RWPE1 (cell line): ENCODE data around the gene TSPYL1.
"Not testable (repeated sequence)": the region's sequence is repeated elsewhere in the genome, so short reads cannot be mapped to it uniquely, and the experiment has no call there.

Experiments
- CTCF ChIA-PET: fragments of 350-600 bp; sonication (Branson Sonifier 250); formaldehyde crosslinking; extraction: SDS; loops from one replicate; lab custom pipeline; 2021; lab: Yijun Ruan, JAX
- POLR2A ChIA-PET: fragments of 400-600 bp; formaldehyde crosslinking; extraction: SDS; loops from one replicate; lab custom pipeline; 2020; ENCODE audit warnings: antibody characterized with exemption; ENCODE audit not compliant: low non-redundant PET; lab: Yijun Ruan, JAX
- DNase-seq: peaks from one replicate; pipeline ENCODE4 v3.0.0; 2012; ENCODE audit warnings: low spot score
- H3K27ac ChIP-seq: fragments of 450-650 bp; 2 replicates; pipeline ENCODE4 v1.5.1; 2017
- CTCF ChIP-seq: fragments of 450-650 bp; conservative IDR thresholded peaks from 2 replicates; pipeline ENCODE4 v1.5.1; 2017; ENCODE audit warnings: low read depth, mild to moderate bottlenecking

TSPYL1 gene

GRCh38 chr6:116287689-116288282 lies 8.1 kb upstream of the TSPYL1 start:
- CTCF ChIA-PET, result interaction anchor here (0.5 to 1.6 kb wide), 25 partner anchors 8 to 956 kb away, joined by 3 to 14 read pairs (median 4); partner anchors contain the start of genes DSE, RWDD1, TSPYL1 and ZUP1

GRCh38 chr6:116286773-116287358 lies 7.1 kb upstream of the TSPYL1 start:
- H3K27ac ChIP-seq, result no peak overlapping the region
- POLR2A ChIA-PET, result no interaction called here
- TF ChIP-seq CTCF, result no peak
- CTCF ChIA-PET, result interaction anchor here (0.5 to 1.6 kb wide), 21 partner anchors 8 to 382 kb away, joined by 3 to 14 read pairs (median 4); partner anchors contain the start of genes DSE, RWDD1, TSPYL1 and ZUP1
- no peak for DNase-seq

More at GRCh38 chr6:116287689-116288282, 8.1 kb upstream of the TSPYL1 start:
- peak; percentile 86 for TF ChIP-seq CTCF
- no peak overlapping the region for H3K27ac ChIP-seq
- DNase-seq, result peak; percentile 33
- POLR2A ChIA-PET, result no interaction called here

GRCh38 chr6:116284984-116285383 lies 5.3 kb upstream of the TSPYL1 start:
- CTCF ChIA-PET, POLR2A ChIA-PET, H3K27ac ChIP-seq, DNase-seq: not testable (repeated sequence)

GRCh38 chr6:116283191-116283590 lies 3.5 kb upstream of the TSPYL1 start:
- TF ChIP-seq CTCF, result no peak
- no peak for DNase-seq
- ChIA-PET POLR2A (no interaction called here), CTCF (interaction anchor here (1.1 kb wide), 1 partner anchor 278 kb away, joined by 3 read pairs; no protein-coding TSS in a partner anchor)
- no peak overlapping the region for H3K27ac ChIP-seq

- POLR2A ChIA-PET, result no interaction called here
- CTCF ChIA-PET, result interaction anchor here (0.7 to 1.1 kb wide), 2 partner anchors 163 to 278 kb away, joined by 3 read pairs; no protein-coding TSS in a partner anchor
- DNase-seq, result no peak
- no peak for TF ChIP-seq CTCF
- no peak overlapping the region for H3K27ac ChIP-seq
Observed at GRCh38 chr6:116282698-116283097, 3.0 kb upstream of the TSPYL1 start.

- no peak overlapping the region for H3K27ac ChIP-seq
- DNase-seq, result no peak
- ChIA-PET POLR2A (no interaction called here), CTCF (no interaction called here)
- TF ChIP-seq CTCF, result no peak
Observed at GRCh38 chr6:116280933-116281316, 1.2 kb upstream of the TSPYL1 start.
